AG20443 (cell line): ENCODE measurements around the gene BDNF.

ENCODE experiments used
- DNase-seq: peaks from one replicate; pipeline ENCODE4 v3.0.0; 2012; ENCODE audit warnings: low spot score, mixed read lengths

BDNF gene

GRCh38 chr11:27626269-27626937, 73.9 kb downstream of the BDNF start:
- no peak for DNase-seq

DNA sequence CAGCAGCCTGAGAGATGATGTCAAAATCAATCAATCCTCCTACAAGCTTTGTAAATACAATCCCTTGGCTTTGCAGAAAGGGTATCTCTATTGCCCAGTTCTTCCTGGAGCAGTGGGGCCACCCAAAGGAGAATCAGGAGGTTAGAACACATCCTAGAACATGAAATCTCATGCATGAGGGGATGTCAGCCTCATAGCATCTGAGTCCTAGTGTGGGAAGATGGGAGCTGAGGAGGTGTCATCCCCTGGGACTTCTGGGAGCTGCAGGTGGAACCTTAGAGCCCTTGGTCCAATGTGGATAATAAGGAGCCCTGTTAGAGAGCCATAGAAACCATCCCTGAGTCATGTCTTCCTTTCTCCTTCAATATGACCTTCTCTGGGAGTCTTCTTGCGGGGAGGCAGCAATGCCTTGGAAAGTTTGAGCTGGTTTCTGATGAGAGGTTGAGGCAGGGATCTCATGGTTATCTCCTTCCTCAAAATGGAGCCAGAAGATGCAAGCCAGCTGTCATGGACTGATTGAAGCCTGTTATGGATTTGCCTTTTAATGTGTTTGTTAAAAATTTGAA, 74.8 kb downstream of the BDNF start:
- DNase-seq: no peak

- no peak for DNase-seq
Measured at GRCh38 chr11:27623945-27624523, 76.2 kb downstream of the BDNF start.

- no peak for DNase-seq
Measured at GRCh38 chr11:27622541-27623300, 77.5 kb downstream of the BDNF start.

DNA sequence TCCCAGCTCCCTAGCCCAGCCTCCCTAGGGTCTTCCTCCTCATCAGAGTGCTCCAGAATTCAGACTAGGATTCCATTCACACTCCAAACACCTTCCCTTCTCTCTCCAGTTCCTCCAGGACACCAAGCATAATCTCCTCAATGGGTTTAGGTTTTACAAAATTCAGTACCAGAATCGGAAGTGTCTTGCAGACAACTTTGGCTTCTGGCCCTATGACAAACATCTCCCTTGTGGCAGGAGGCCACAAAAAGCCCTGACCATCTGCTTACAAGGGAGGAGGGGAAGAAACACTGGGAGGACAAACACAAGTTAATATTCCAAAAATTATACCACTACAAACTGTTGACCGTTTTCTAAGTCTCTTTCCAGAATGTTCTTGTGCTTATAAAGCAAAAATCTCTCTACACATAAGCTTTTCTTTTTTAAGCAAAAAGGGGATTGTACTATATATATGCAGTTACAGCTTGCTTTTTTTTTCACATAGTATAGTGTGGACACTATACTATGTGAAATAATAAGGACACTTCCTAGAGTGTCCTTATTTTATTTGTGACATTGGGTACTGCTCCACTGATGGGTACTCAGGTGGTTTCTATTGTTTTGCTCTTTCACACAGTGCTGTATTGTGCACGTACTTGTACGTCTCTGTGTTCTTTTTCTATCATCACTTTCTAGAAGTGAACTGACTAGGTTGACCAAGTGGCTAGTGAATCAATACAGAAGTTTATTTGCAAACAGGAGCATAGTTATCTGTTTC, 78.7 kb downstream of the BDNF start:
- DNase-seq: peak; percentile 67

DNA sequence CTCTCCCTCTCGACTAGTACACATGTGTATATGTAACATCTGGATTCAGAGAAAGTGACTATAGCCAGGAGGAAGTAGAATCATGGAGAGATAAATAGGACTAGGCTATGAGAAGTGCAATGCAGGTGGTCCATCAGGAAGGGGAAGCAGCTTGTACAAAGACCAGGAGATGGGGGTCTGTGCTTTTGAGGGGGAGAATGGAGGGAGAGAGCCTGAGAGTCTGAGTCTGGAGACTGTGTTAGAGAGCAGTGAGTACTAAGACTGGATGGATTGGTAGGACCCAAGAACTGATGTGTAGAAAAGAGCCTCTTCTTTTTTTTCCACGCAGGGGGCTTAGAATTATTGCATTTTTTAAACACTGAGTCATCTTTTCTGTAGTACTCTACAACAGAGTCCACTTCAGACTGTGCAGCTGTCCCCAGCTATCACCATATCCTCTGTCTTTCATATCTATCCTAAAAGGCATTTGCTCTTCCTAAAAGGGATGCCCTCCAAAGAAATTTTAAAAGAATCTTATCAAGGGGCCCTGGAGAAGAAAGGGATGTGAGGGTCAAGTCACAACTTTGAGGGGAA, 80.4 kb downstream of the BDNF start:
- DNase-seq: no peak

DNA sequence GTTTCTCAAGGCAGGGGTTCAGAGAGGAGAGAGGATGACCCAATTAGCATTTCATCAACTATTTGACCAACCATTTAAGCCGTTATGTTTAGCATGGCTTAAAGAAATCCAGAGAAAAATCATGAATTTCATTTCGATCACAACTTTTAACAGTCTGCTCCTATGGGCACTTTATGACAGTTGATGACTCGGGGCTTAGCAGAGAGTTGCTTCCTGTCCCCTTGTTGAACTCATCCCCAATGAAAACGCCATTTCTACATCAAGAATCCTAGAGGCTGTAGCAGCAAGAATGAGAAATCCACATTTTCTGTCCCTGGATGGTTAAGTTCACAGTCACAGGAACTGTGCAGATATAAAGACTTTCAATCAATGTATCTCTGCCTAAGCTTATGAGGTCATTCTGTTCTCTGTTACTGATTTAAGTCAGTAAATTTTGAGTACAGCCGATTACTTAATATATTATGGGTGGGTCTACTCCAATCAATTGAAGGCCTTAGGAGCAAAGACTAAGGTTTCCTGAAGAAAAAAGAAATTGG, 81.1 kb downstream of the BDNF start:
- no peak for DNase-seq

GRCh38 chr11:27618281-27618915, 81.9 kb downstream of the BDNF start:
- no peak for DNase-seq

- DNase-seq: no peak
Measured at GRCh38 chr11:27616711-27617110, 83.5 kb downstream of the BDNF start.

- no peak for DNase-seq
Measured at GRCh38 chr11:27615833-27616232, 84.4 kb downstream of the BDNF start.

GRCh38 chr11:27614092-27614491, 86.2 kb downstream of the BDNF start:
- no peak for DNase-seq

DNA sequence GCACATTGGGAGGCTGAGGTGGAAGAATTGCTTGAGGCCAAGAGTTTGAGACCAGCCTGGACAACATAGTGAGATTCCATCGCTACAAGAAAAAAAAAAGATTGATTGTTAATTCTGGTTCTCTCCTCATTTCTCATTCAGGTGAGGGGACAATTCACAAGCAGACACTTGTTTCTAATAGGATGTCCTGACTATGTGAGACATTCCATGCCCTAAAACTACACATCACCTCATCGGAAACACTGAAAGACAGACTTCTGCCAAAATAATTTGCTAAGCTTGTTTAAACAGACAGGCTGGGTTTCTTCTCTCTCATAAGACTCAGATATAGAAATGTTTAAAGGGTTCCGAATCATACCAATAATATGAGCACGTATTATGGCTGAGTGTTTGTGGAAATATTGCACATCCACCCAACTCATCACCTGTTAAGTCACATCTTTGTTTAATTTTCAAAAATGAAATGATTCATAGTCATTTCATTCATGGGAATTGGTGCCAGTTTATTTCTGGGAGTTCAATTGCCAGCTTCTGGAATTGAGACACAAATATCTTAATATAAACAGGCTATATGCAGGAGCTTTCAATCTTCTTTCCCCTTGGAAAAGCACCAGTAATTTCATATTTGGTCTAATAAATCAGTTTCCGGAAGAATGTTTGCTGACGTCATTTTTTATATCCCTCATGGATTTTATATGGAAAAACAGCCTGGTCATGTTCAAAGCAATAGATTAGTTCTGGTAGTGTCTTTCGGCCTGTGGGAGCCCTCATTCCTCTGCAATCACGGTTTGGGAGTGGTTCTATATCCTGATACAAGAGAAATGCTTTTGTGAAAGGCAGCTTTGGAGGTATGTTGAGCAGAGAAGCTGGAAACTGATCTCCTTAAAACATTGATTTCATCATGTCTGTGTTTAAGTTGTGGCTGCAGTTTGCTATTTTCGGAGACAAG, 87.0 kb downstream of the BDNF start:
- DNase-seq: no peak

GRCh38 chr11:27611947-27612455, 88.3 kb downstream of the BDNF start:
- DNase-seq: peak; percentile 24

DNA sequence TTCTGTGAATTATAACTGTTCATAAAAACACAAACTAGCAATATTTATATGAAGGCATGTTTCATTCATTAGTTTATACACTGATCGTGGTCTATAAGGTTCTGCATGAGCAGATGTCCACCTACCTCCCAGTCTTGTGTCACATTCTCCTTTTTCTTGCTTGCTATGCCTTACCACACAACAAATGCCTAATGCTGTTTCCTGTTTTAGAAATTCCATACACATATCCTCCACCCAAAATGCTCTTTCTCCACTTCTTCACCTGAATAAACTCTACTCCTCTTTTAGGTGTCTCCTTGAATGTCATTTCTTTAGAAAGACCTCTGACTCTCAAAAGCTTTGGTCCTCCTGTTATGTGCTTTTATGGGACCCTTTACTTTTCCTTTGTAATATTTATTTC, 88.9 kb downstream of the BDNF start:
- no peak for DNase-seq

DNA sequence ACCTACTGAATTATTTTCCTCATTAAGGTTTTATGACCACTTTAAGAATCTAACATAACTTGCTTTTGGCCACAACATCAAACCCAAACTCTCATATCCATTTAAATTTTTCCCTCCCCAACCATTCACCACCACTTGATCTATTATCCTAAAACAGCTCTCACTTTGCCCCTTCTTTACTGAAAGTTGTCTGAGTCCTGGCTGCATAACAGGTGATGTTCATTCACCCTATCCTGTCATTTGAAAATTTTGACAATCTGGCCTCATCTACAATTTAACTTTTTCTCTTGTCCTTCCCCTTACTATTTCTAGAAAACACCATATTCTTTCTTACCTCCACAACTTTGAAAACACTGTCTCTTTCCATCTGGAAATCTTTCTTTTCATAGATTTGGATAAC, 89.3 kb downstream of the BDNF start:
- DNase-seq: no peak

GRCh38 chr11:27610280-27610679, 90.0 kb downstream of the BDNF start:
- no peak for DNase-seq

GRCh38 chr11:27608951-27609350, 91.3 kb downstream of the BDNF start:
- DNase-seq: no peak

- no peak for DNase-seq
Measured at GRCh38 chr11:27605422-27605821, 94.8 kb downstream of the BDNF start.
